HG03521 (cell line): ENCODE measurements around the gene ISYNA1.

ENCODE experiments used
- ATAC-seq: cut with Tn5 transposase; IDR thresholded peaks from one replicate; pipeline ENCODE4 v1.9.1; 2021; ENCODE audit warnings: mild to moderate bottlenecking, moderate library complexity; ENCODE audit not compliant: unreplicated experiment

ISYNA1 gene

GRCh38 chr19:18437491-18438330, at the start of gene ISYNA1:
Gene ISYNA1 (minus strand): TSS chr19:18438133. CDS start chr19:18437979, 154 bp downstream.
- peak; percentile 17 for ATAC-seq

- no peak for ATAC-seq
Measured at GRCh38 chr19:18486746-18487145, 48.8 kb upstream of the ISYNA1 start.

- ATAC-seq, result no peak
Measured at GRCh38 chr19:18484992-18485391, 47.1 kb upstream of the ISYNA1 start.

DNA sequence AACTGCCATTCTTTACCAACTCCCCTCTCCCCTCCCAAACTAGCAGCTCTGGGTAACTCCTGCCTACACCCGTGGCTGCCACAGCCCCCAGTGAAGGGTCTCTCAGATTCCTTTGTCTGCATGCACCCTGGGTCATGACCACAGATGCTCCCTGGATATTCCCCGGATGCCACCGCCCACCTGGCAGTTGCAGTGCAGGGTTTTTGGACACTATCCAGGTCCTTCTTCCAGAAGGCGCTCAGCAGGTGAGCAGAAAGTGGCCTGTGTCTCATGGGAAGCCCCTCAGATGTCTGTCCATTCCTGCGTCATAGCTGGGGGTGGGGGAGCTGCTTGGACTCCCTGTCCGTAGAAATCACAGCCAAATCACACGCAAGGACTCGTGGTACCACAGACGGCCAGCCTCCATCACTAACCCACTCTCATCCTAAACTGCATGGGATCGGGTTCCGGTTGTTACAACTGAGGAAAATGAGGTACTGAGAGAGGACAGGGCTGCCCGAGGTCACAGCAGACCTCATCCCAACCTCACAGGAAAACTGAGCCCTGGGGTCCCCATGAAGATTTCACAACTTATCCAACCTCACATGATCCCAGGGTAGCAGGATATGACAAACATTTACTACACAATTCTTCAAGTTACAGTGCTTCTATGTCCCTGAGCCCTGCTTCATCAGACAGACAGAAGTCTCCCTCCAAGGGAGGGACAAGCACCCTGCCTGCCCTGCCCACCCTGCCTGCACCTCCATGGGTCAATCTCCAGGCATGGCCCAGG, 45.4 kb upstream of the ISYNA1 start:
- no peak for ATAC-seq

DNA sequence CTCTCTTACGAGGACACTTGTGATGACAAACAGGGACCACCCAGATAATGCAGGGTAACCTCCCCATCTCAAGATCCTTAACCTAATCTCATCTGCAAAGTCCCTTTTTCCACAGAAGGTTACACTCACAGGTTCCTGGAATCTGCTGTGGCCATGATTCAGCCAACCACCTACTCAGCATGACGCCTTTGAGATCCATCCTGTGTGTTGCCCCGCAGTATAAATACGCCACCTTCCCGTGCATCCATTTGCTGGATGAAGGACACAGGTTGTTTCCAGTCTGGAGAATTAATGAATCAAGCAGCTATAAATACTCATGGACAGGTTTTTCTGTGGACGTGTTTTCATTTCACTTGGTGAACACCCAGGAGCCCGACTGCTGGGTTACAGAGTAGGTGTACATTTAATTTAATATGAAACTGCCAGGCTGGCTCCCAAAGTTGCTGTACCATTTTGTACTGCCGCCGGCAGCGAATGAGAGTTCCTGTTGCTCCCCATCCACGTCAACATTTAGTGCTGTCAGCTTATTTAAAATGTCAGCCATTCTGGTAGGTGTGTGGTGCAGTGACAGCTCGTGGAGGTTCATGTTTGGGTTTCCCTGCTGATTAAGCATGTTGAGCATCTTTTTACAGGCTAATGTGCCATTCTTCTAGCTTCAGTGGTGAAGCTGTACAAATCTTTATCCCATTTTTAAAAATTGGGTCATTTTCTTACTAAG, 43.7 kb upstream of the ISYNA1 start:
- ATAC-seq, result no peak

GRCh38 chr19:18480006-18480691, 42.2 kb upstream of the ISYNA1 start:
- ATAC-seq, result no peak

GRCh38 chr19:18478545-18479311, 40.8 kb upstream of the ISYNA1 start:
- ATAC-seq, result no peak

DNA sequence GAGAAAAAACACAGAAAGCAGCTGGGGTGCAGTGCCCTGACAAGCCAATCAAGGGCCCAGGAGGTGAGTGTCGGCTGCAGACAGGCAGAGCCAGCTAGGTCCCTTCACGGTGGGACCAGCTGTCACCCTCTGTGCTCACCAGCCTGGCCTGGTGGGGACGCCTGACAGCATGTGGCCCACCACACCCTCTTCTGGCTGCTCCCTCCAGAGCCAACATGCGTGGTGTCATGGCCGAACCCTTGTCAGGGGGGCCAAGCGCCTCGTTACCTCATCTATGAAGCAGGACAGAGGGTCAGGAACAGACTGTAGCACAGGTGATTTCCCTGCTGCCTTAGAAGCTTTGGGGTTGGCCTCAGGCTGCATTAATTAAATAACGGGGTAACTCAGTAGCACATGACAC, 40.0 kb upstream of the ISYNA1 start:
- ATAC-seq, result no peak

DNA sequence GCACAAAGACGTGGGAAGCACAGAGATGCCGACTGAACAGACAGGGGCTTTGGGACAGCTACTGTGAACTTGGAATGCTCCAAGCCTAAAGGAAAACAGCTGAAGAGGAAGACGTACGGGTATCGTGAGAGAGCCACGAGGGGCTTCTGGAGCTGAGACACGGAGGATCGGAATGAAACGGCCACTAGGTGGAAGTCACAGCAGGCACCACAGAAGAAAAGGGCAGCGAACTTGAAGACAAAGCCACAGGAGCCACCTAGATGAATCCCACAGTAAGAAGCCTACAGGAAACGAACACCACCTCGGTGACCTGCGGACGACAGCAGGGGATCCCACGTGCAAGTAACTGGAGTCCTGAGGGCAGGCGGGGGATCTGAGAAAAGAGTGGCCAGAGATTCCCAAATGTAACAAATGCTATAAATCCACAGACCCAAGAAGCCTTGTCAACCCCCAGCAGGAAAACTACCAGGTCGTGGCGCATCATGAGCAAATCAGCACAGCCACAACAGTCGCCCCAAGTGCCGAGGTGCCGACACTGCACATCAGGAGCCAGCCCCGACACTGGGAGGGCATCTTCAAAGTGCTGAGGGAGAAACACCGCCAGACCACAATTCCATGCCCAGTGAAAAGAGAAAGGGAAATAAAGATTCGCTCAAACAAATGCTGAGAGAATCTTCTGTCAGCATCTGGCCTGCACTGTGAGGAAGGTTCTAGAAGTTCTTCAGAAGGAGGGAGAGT, 39.3 kb upstream of the ISYNA1 start:
- no peak for ATAC-seq

- ATAC-seq, result no peak
Measured at GRCh38 chr19:18476507-18477041, 38.6 kb upstream of the ISYNA1 start.

GRCh38 chr19:18475762-18476331, 37.9 kb upstream of the ISYNA1 start:
- ATAC-seq, result no peak

- ATAC-seq, result no peak
Measured at GRCh38 chr19:18475004-18475453, 37.1 kb upstream of the ISYNA1 start.

- no peak for ATAC-seq
Measured at GRCh38 chr19:18474366-18474887, 36.5 kb upstream of the ISYNA1 start.

DNA sequence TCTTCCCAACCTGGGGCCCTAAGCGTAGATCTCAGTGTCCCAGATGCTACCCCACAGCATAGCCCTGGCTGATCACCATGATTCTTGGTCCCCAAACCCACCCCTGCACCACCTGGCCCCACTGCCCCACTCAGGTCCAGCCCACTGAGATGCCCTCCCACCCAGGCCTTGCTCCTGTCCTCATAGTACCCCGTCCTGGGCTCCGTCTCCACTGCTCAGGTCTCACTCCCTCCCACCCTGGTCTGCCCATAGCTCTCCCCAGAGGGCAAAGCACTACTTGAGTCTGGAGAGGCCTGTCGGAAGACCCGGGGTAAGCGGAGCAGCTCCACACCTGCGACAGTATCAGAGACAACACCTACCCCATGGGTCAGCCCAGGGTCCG, 35.8 kb upstream of the ISYNA1 start:
- no peak for ATAC-seq

- ATAC-seq, result no peak
Measured at GRCh38 chr19:18473003-18473705, 35.2 kb upstream of the ISYNA1 start.

- no peak for ATAC-seq
Measured at GRCh38 chr19:18470787-18471186, 32.9 kb upstream of the ISYNA1 start.

DNA sequence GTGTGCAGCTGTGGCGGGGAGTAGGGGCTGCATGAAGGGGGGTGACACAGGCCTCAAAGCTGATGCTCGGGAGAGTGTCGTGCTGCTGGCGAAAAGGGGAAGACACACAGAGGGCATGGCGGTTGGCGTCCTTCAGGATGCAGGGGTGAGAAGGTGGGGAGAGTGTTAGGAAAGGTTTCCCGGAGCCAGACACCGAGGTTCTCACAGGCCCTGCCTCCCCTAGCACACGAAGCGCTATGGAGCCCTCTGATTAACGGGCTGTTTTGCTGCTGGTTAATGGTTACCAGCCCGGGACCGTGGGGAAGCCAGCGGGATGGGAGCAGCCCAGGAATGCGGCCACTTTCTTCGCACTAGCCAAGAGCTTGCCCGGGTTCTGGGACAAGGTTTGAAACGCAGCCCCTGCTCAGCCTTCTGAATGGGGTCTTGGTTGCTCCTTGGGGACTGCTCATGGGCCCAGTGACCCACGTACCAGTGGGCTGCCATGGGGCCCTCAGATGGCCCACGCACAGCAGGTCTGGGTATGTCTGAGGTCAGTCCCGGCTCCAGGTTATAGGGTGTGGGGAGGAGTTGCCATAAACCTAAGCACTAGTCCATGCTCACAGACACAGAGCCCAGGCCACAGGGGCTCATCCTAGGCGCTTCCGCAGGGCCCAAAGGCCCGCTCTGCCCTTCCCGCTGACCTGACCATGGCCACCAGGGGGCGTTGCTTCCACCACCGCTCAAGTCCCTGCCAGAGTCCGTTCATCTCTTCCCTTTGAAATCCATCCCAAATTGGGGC, 31.3 kb upstream of the ISYNA1 start:
- ATAC-seq, result no peak
